ENCODE data around the gene ADCY9.
A peak's percentile ranks its signal among the peaks of the same experiment; 100 is the strongest.
"Not testable (repeated sequence)": the region's sequence is repeated elsewhere in the genome, so short reads cannot be mapped to it uniquely, and the experiment has no call there.

ADCY9 gene

GRCh38 chr16:4064950-4065352 is 51.3 kb downstream of the ADCY9 start:
- DNase-seq: peak in 2 of 5 donors; percentile 19 to 36

GRCh38 chr16:4062212-4062802 is 53.9 kb downstream of the ADCY9 start:
- DNase-seq: no peak

- DNase-seq: no peak
These were observed 55.4 kb downstream of the ADCY9 start for GRCh38 chr16:4060823-4061222.

GRCh38 chr16:4060009-4060408 is 56.2 kb downstream of the ADCY9 start:
- DNase-seq: peak in 1 of 5 donors; percentile 49

GRCh38 chr16:4058386-4058785 is 57.9 kb downstream of the ADCY9 start:
- no peak for DNase-seq

GRCh38 chr16:4057439-4057877 is 58.8 kb downstream of the ADCY9 start:
- DNase-seq: no peak

GRCh38 chr16:4056161-4057105 is 59.8 kb downstream of the ADCY9 start:
- DNase-seq: no peak

- no peak for DNase-seq
These were observed 60.5 kb downstream of the ADCY9 start for GRCh38 chr16:4055748-4056147.

GRCh38 chr16:4053301-4053845 is 62.9 kb downstream of the ADCY9 start:
- no peak for DNase-seq

GRCh38 chr16:4052801-4053293 is 63.4 kb downstream of the ADCY9 start:
- DNase-seq: no peak

- no peak for DNase-seq
These were observed 64.1 kb downstream of the ADCY9 start for GRCh38 chr16:4052096-4052495.

GRCh38 chr16:4051591-4051990 is 64.7 kb downstream of the ADCY9 start:
- no peak for DNase-seq

- DNase-seq: no peak
These were observed 67.2 kb downstream of the ADCY9 start for GRCh38 chr16:4049031-4049430.

- DNase-seq: no peak
These were observed 67.8 kb downstream of the ADCY9 start for GRCh38 chr16:4048481-4048880.

GRCh38 chr16:4046221-4046620 is 70.0 kb downstream of the ADCY9 start:
- no peak for DNase-seq

- not testable (repeated sequence) for DNase-seq
These were observed 70.7 kb downstream of the ADCY9 start for GRCh38 chr16:4045561-4045960.

- no peak for DNase-seq
These were observed 73.7 kb downstream of the ADCY9 start for GRCh38 chr16:4042581-4042980.

- no peak for DNase-seq
These were observed 77.8 kb downstream of the ADCY9 start for GRCh38 chr16:4038448-4038847.

GRCh38 chr16:4036952-4037351 is 79.3 kb downstream of the ADCY9 start:
- DNase-seq: not testable (repeated sequence)

- no peak for DNase-seq
These were observed 81.3 kb downstream of the ADCY9 start for GRCh38 chr16:4034963-4035362.

- DNase-seq: no peak
These were observed 82.3 kb downstream of the ADCY9 start for GRCh38 chr16:4033951-4034350.

GRCh38 chr16:4032768-4033167 is 83.5 kb downstream of the ADCY9 start:
- no peak for DNase-seq

- no peak for DNase-seq
These were observed 88.1 kb downstream of the ADCY9 start for GRCh38 chr16:4028144-4028543.

- no peak for DNase-seq
These were observed 89.4 kb downstream of the ADCY9 start for GRCh38 chr16:4026854-4027253.

All from T-helper 1 cell (primary cell).